ENCODE results near the gene MEIS2.

The MEIS2 gene

GRCh38 chr15:37034835-37035748 lies 65.3 kb downstream of the MEIS2 start:
- DNase-seq: no peak

GRCh38 chr15:37034392-37034791 lies 66.0 kb downstream of the MEIS2 start:
- DNase-seq: no peak

DNA sequence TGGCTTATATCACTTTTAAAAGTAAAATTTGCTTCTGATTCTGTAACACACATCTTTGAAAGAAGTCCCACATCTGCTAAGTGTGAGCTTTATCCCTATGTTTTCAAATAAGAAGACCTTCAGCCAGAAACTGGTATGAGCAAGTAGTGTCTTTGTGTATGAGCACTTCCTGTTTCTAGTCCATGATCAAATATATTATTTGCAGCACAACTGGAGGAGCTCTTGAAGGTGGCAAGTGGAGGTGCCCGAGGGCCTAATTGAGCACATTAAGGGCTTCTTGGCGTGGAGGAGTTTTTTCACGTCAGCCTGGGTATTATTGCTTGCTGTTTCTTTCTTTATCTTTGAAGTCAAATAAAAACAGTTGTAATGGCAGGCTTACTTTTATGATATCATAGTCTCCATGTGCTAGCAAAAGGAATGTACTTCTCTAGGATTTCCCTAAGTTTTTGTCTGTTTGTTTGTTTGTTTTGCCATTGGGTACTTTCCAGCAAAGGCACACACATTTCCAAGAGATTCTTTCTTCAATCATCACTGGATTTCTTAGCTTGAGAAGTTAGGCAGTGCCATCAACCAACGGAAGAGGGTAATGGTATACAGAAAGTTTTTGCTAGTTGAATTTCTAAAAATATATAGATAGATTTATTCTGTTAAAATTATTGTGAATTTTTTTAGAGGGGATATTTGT lies 68.1 kb downstream of the MEIS2 start:
- DNase-seq: no peak

- no peak for DNase-seq
Measured at GRCh38 chr15:37031198-37031597, 69.2 kb downstream of the MEIS2 start.

GRCh38 chr15:37028625-37029296 lies 71.6 kb downstream of the MEIS2 start:
- no peak for DNase-seq

DNA sequence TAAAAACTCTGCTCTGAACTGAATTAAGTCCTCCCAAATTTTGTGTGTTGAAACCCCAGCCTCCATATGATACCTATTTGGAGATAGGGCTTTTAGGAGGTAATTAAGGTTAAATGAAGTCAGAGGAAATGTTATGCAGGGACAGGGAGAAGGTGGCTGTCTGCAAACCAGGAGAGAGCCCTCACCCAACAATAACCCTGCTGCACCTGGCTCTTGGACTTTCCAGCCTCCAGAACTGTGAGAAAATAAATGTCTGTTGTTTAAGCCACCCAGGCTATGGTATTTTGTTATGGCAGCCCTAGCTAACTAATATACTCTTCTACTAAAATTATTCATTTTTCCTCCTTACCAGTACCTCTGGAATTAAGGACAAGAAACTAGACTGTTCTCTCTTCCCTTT lies 79.5 kb downstream of the MEIS2 start:
- no peak for DNase-seq

GRCh38 chr15:37019479-37020433 lies 80.6 kb downstream of the MEIS2 start:
- no peak for DNase-seq

DNA sequence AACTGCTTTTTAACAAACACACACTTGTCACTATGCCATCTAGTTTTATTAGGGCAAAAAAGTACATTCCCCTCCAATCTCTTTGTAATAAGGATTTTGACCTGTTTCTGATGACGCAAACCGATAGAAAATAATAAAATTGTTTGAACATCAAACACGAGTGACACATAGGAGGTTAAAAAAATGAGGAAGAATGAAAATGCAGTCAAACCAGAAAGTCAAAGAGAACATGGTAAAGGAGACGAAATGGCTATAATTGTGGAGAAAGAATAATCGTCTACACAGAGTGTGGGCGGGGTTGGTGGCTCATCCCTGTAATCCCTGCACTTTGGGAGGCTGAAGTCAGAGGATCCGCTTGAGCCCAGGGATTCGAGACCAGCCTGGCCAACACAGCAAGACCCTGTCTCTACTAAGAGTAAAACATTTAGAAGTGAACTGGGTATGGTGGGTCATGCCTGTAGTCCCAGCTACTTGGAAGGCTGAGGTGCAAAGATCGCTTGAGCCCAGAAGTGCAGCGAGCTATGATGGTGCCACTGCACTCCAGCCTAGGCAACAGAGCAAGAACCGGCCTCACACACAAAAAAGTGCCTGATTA lies 83.2 kb downstream of the MEIS2 start:
- DNase-seq: no peak

DNA sequence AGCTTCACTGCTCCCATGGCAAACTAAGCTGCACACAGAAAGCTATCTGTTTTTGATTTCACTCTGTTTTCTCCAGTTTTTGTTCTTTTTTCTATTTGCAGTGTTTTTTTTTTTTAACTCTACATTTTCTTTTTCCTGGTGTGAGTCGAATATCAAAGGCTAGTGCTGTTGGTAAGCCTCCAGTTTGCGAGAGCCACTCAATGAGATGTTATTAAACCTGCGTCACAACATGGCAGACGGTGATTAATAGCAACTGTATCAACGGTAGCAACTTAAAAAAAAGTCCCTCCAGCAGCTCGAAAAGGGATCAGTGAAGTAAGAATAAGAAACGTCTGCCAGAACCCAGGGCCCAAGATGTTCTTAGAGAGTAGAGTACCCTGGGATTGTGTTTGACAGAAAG lies 84.1 kb downstream of the MEIS2 start:
- DNase-seq: no peak

- DNase-seq: no peak
Measured at GRCh38 chr15:37015451-37015850, 84.9 kb downstream of the MEIS2 start.

DNA sequence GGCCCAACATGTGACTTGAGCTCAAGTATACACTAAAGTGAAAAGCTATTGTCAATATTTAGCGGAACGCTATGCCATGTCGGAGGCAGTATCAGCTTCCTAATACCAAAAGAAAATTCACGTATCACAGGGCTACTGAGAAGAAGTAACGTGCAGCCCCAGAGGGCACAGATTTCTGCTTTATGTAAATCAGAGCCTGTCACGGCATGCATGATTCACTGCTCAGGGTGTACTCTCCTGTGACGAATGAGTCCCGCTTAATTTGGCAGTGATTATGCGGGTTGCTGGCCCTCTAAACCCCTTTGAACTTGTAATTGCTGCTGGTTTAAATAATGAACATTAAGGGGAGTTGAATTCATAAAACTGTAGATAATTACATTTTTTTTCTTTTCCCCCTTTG lies 85.3 kb downstream of the MEIS2 start:
- no peak for DNase-seq

DNA sequence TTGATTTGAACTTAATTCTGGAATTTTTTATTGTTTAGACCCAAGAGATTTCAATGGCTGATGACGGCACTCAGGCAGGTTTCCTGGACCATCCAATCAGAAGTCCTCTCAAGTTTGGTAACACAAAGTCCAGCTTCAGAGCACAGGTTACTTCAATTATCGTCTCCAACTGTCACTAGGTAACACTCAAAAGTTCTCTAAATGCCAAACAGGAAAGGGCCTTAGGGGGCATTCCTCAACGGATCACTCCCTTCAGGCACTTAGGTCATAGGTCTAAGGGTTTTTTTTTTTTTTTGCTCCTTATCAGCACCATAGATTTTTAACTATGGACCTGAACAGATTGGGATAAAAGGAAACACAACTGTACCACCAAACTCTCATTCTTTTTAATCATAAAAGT lies 85.8 kb downstream of the MEIS2 start:
- no peak for DNase-seq

GRCh38 chr15:37014137-37014536 lies 86.2 kb downstream of the MEIS2 start:
- no peak for DNase-seq

DNA sequence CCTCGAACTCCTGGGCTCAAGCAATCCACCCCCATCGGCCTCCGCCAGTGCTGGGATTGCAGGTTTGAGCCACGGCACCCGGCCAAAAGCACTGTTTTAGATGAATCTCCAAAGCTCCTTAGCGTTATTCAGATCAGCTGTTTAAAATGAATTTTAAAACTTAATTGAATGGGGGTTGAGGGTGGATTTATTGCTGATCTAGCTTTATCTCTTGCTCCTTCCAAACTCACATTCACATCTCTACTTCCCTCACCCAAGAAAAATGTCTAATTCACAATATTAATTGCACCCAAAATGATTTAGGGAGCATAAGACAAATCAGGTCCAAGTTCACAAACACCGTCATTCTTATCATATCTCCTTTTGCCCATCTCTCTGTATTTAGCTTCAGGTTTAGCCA lies 89.8 kb downstream of the MEIS2 start:
- no peak for DNase-seq

DNA sequence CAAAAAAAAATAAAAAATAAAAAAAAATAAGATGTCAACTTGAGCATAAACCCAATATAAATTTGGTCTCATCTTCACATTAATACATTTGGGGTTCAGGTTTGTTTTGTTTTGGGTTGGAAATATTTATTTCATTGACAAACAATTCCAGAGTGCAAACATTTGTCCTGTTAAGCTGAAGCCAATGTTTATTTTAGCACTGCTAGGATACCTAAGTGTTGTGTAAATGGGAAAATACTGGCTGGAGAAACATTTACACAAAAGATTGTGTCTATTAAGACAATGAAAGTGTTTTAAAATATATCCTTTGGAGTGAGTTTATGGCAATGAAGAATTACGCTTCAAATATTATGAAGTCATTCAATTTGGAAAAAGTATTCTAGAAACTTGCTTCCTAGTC lies 91.1 kb downstream of the MEIS2 start:
- DNase-seq: no peak

DNA sequence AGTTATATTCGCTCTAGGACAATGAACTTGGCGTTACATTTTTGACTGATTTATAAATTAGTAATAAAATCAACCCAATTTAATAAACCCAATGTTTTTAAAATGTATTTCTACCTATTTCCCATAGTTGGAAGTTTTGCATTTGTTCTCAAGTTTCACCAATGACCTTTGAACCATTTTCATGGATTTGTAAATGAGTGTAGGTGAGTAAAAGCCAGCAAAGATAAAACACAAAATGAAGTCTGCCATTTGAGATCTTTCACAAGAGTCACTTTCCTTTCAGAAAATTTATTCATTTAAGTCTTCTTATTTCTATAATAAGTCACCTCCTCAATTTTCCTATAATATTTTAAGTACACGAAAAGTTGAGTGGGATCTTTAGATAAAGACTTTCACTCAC lies 92.1 kb downstream of the MEIS2 start:
- no peak for DNase-seq

DNA sequence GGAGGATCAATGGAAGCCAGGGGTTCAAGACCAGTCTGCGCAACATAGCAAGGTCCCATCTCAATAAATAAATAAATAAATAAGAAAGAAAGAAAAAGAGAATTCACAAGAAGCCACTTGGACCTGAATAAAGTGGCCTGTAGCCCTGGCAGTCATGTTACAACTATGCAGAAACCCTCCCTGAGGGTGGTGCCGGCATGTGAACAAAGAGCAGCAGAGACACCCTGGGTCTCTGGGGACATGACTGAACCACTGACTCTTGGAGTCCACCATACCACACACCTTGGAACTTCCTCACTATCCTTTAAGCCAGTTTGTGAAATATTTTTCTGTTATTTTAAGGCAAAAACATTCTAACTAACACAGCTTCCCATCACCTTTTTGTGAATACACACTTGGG lies 93.0 kb downstream of the MEIS2 start:
- no peak for DNase-seq

- no peak for DNase-seq
Measured at GRCh38 chr15:37004981-37005735, 95.2 kb downstream of the MEIS2 start.

GRCh38 chr15:37004373-37004869 lies 95.9 kb downstream of the MEIS2 start:
- DNase-seq: no peak

- DNase-seq: no peak
Measured at GRCh38 chr15:37002041-37002672, 98.2 kb downstream of the MEIS2 start.

GRCh38 chr15:37001417-37001816 lies 98.9 kb downstream of the MEIS2 start:
- no peak for DNase-seq
